H9 (cell line): ENCODE measurements around the gene NCDN. TPM values are rescaled to one million over a fixed set of nuclear protein-coding genes. Genes with fewer than 3 reads are reported as not detected.
"Not testable (repeated sequence)": the region's sequence is repeated elsewhere in the genome, so short reads cannot be mapped to it uniquely, and the experiment has no call there.

Experiments
- DNase-seq: peaks from one replicate; pipeline ENCODE4 v3.0.0-alpha.2; 2017
- H2AFZ ChIP-seq: one replicate; pipeline ENCODE4 v1.6.1; 2013; ENCODE audit warnings: mild to moderate bottlenecking, low read length, control low read depth, moderate library complexity
- H2AK5ac ChIP-seq: 2 replicates; pipeline ENCODE4 v1.6.1; 2013; ENCODE audit warnings: low read length, control low read depth, mixed read lengths; ENCODE audit not compliant: insufficient read length
- H2BK120ac ChIP-seq: one replicate; pipeline ENCODE4 v1.6.1; 2013; ENCODE audit warnings: low read depth, mild to moderate bottlenecking, low read length, control low read depth, inconsistent platforms; ENCODE audit not compliant: poor library complexity, severe bottlenecking
- H2BK12ac ChIP-seq: 2 replicates; pipeline ENCODE4 v1.6.1; 2013; ENCODE audit warnings: low read length, control low read depth, mixed read lengths, low read depth; ENCODE audit not compliant: insufficient read length
- H2BK15ac ChIP-seq: 2 replicates; pipeline ENCODE4 v1.6.1; 2013; ENCODE audit warnings: low read depth, low read length, control low read depth
- H2BK20ac ChIP-seq: one replicate; pipeline ENCODE4 v1.6.1; 2013; ENCODE audit warnings: low read depth, mild to moderate bottlenecking, low read length, control low read depth, inconsistent platforms; ENCODE audit not compliant: poor library complexity, severe bottlenecking
- H2BK5ac ChIP-seq: 2 replicates; pipeline ENCODE4 v1.6.1; 2013; ENCODE audit warnings: low read length, control low read depth, mixed read lengths; ENCODE audit not compliant: insufficient read length
- H3K14ac ChIP-seq: 2 replicates; pipeline ENCODE4 v1.6.1; 2013; ENCODE audit warnings: low read length, control low read depth; ENCODE audit not compliant: insufficient read depth
- H3K18ac ChIP-seq: 2 replicates; pipeline ENCODE4 v1.6.1; 2013; ENCODE audit warnings: low read depth, mild to moderate bottlenecking, mixed read lengths, low read length, control low read depth; ENCODE audit not compliant: insufficient read length
- H3K23ac ChIP-seq: 2 replicates; pipeline ENCODE4 v1.6.1; 2013; ENCODE audit warnings: low read length, control low read depth, mixed read lengths, low read depth; ENCODE audit not compliant: insufficient read length
- H3K23me2 ChIP-seq: 2 replicates; pipeline ENCODE4 v1.6.1; 2013; ENCODE audit warnings: low read depth, mild to moderate bottlenecking, mixed read lengths, low read length, control low read depth; ENCODE audit not compliant: insufficient read length, poor library complexity, severe bottlenecking
- H3K27ac ChIP-seq: 2 replicates; pipeline ENCODE4 v1.5.1; 2013; ENCODE audit warnings: low read length, control low read depth, mixed read lengths, low read depth; ENCODE audit not compliant: insufficient read length
- H3K27me3 ChIP-seq: 2 replicates; pipeline ENCODE4 v1.6.1; 2013; ENCODE audit warnings: low read length, control low read depth, inconsistent platforms; ENCODE audit not compliant: insufficient read depth
- H3K4ac ChIP-seq: 2 replicates; pipeline ENCODE4 v1.6.1; 2013; ENCODE audit warnings: low read depth, mild to moderate bottlenecking, control low read depth, inconsistent platforms, low read length, moderate library complexity
- H3K4me1 ChIP-seq: 2 replicates; pipeline ENCODE4 v1.6.1; 2013; ENCODE audit warnings: low read length, control low read depth, inconsistent platforms; ENCODE audit not compliant: insufficient read depth
- H3K4me2 ChIP-seq: 2 replicates; pipeline ENCODE4 v1.6.1; 2013; ENCODE audit warnings: low read length, control low read depth, mixed read lengths; ENCODE audit not compliant: insufficient read length, insufficient read depth
- H3K56ac ChIP-seq: 2 replicates; pipeline ENCODE4 v1.6.1; 2013; ENCODE audit warnings: low read depth, mild to moderate bottlenecking, mixed read lengths, low read length, control low read depth; ENCODE audit not compliant: insufficient read length
- H3K79me1 ChIP-seq: 2 replicates; pipeline ENCODE4 v1.6.1; 2013; ENCODE audit warnings: low read depth, mild to moderate bottlenecking, moderate library complexity, low read length, control low read depth, inconsistent platforms; ENCODE audit not compliant: insufficient read depth, poor library complexity, severe bottlenecking
- H3K79me2 ChIP-seq: 2 replicates; pipeline ENCODE4 v1.6.1; 2013; ENCODE audit warnings: low read length, control low read depth, inconsistent platforms; ENCODE audit not compliant: insufficient read depth
- H3K9ac ChIP-seq: 2 replicates; pipeline ENCODE4 v1.6.1; 2013; ENCODE audit warnings: low read length, control low read depth, mixed read lengths; ENCODE audit not compliant: insufficient read length; ENCODE audit errors: extremely low read depth
- H3K9me3 ChIP-seq: one replicate; pipeline ENCODE4 v1.6.1; 2013; ENCODE audit warnings: low read depth, low read length, inconsistent platforms; ENCODE audit not compliant: control insufficient read depth
- H3T11ph ChIP-seq: one replicate; pipeline ENCODE4 v1.6.1; 2013; ENCODE audit warnings: mild to moderate bottlenecking, low read length, control low read depth, inconsistent platforms
- H4K20me1 ChIP-seq: one replicate; pipeline ENCODE4 v1.6.1; 2013; ENCODE audit not compliant: control insufficient read depth, insufficient read length, insufficient read depth
- H4K5ac ChIP-seq: 2 replicates; pipeline ENCODE4 v1.6.1; 2013; ENCODE audit warnings: low read depth, mild to moderate bottlenecking, mixed read lengths, low read length, control low read depth; ENCODE audit not compliant: insufficient read length
- H4K8ac ChIP-seq: replicated peaks from 2 replicates; pipeline ENCODE4 v1.6.1; 2013; ENCODE audit warnings: low read length, control low read depth, mixed read lengths, low read depth; ENCODE audit not compliant: insufficient read length
- H4K91ac ChIP-seq: 2 replicates; pipeline ENCODE4 v1.6.1; 2013; ENCODE audit warnings: low read depth, mild to moderate bottlenecking, moderate library complexity, mixed read lengths, low read length, control low read depth; ENCODE audit not compliant: insufficient read length
- H3K27ac Mint-ChIP-seq, 3 experiments: 2 replicates in 2 of 3; 3 replicates in 1 of 3; pipeline ENCODE4 v1.8.0; 2020 to 2021; ENCODE audit warnings: mixed read lengths in 3 of 3, mild to moderate bottlenecking in 1 of 3, moderate library complexity in 1 of 3
- H3K27me3 Mint-ChIP-seq: 2 replicates; pipeline ENCODE4 v1.8.0; 2021; ENCODE audit warnings: low read depth, mild to moderate bottlenecking, moderate library complexity, mixed read lengths
- H3K36me3 Mint-ChIP-seq, 3 experiments: 2 replicates in 2 of 3; 3 replicates in 1 of 3; pipeline ENCODE4 v1.8.0; 2020 to 2021; ENCODE audit warnings: low read depth in 3 of 3, mixed read lengths in 3 of 3; ENCODE audit not compliant: insufficient read depth in 1 of 3
- H3K4me1 Mint-ChIP-seq, 2 experiments: 2 replicates each; pipeline ENCODE4 v1.8.0; 2020; ENCODE audit warnings: mixed read lengths in 2 of 2
- H3K4me3 Mint-ChIP-seq, 2 experiments: 2 replicates in 1 of 2; 3 replicates in 1 of 2; pipeline ENCODE4 v1.8.0; 2020 to 2021; ENCODE audit warnings: mild to moderate bottlenecking in 2 of 2, mixed read lengths in 2 of 2, moderate library complexity in 1 of 2
- H3K9me3 Mint-ChIP-seq, 2 experiments: 2 replicates in 1 of 2; 3 replicates in 1 of 2; pipeline ENCODE4 v1.8.0; 2020; ENCODE audit warnings: mild to moderate bottlenecking in 2 of 2, mixed read lengths in 2 of 2, moderate library complexity in 1 of 2
- CTCF ChIP-seq: fragments of 200-600 bp; sonication (generic); conservative IDR thresholded peaks from 3 replicates; pipeline ENCODE4 v1.8.0; 2021; ENCODE audit warnings: antibody characterized with exemption, mild to moderate bottlenecking
- WGBS: extraction: QIAGEN DNeasy Blood & Tissue Kit; methylation state at CpG from one replicate; pipeline ENCODE4 v1.1.7; 2013; ENCODE audit warnings: missing lambda C conversion rate, low lambda C conversion rate, mixed read lengths; ENCODE audit not compliant: insufficient read length; ENCODE audit errors: extremely low coverage; 5-methylcytosine and 5-hydroxymethylcytosine counted together
- total RNA-seq: library from RNA; stranded (reverse); gene quantifications from 2 replicates; pipeline ENCODE4 v1.2.1, GENCODE V29; 2021

NCDN gene
- total RNA-seq, 1 experiment from 2014 or later = 44.2 TPM

- Histone ChIP-seq H3K79me1 (no peaks in the 10 kb centered on the region), H2AFZ (no peak overlapping the region), H4K5ac (no peak overlapping the region), H4K20me1 (no peaks in the 10 kb centered on the region), H2BK20ac (no peak overlapping the region), H2BK12ac (no peak overlapping the region), H3K4me2 (no peak overlapping the region), H2BK5ac (no peak overlapping the region), H4K91ac (no peak overlapping the region), H3K9me3 (no peaks in the 10 kb centered on the region), H4K8ac (no peak overlapping the region), H3K23me2 (no peaks in the 10 kb centered on the region), H3K14ac (no peak overlapping the region), H3K9ac (no peak overlapping the region), H3K4me1 (no peaks in the 10 kb centered on the region), H3T11ph (no peak overlapping the region), H3K18ac (no peak overlapping the region), H3K79me2 (no peaks in the 10 kb centered on the region), H3K27ac (no peak overlapping the region), H2BK120ac (no peak overlapping the region), H3K56ac (no peak overlapping the region), H3K23ac (no peak overlapping the region), H2AK5ac (no peak overlapping the region), H3K27me3 (no peaks in the 10 kb centered on the region), H3K4ac (no peak overlapping the region), H2BK15ac (no peak overlapping the region)
- TF ChIP-seq CTCF = no peak
- H3K4me1 Mint-ChIP-seq = peaks cover 5 to 8% of the 10 kb centered on the region in 2 experiments
- H3K27me3 Mint-ChIP-seq = peaks cover under 1% of the 10 kb centered on the region; the same call in 1 of the 2 replicates
- H3K27ac Mint-ChIP-seq = no peak overlapping the region
- peak; percentile 17 for DNase-seq
- no peaks in the 10 kb centered on the region for H3K36me3 Mint-ChIP-seq
- no CpG with 5 or more reads among the region's 3 CpGs for WGBS
- H3K9me3 Mint-ChIP-seq = no peaks in the 10 kb centered on the region; a peak in 1 of 5 replicates
- no peak overlapping the region for H3K4me3 Mint-ChIP-seq
Measured at GRCh38 chr1:35585281-35585680, 27.7 kb downstream of the NCDN start.

- not testable (repeated sequence) for H4K5ac ChIP-seq, H3K79me1 ChIP-seq, H2AFZ ChIP-seq, H3K4me1 Mint-ChIP-seq, H2AK5ac ChIP-seq, H2BK15ac ChIP-seq, H3K4me3 Mint-ChIP-seq, H3K23ac ChIP-seq, H3K4me2 ChIP-seq, H2BK120ac ChIP-seq, H2BK12ac ChIP-seq, H3K4me1 ChIP-seq, H3K23me2 ChIP-seq, H4K91ac ChIP-seq, H2BK20ac ChIP-seq, H3K79me2 ChIP-seq, H3K36me3 Mint-ChIP-seq, H3K4ac ChIP-seq, H3T11ph ChIP-seq, DNase-seq, H3K27ac ChIP-seq, H3K9me3 Mint-ChIP-seq, H4K20me1 ChIP-seq, H3K9me3 ChIP-seq, H3K18ac ChIP-seq, H3K9ac ChIP-seq, H3K27me3 Mint-ChIP-seq, H3K27ac Mint-ChIP-seq, H3K56ac ChIP-seq, H2BK5ac ChIP-seq, H3K27me3 ChIP-seq, H4K8ac ChIP-seq, H3K14ac ChIP-seq
- no CpG with 5 or more reads among the region's 1 CpG for WGBS
Measured at GRCh38 chr1:35585805-35586204, 28.2 kb downstream of the NCDN start.
